HS-5 (cell line): Measurements from ENCODE around the gene PMEPA1.

Experiments
- DNase-seq: peaks from one replicate; pipeline ENCODE4 v3.0.0-alpha.2; 2012; ENCODE audit warnings: low read depth

Gene PMEPA1

DNA sequence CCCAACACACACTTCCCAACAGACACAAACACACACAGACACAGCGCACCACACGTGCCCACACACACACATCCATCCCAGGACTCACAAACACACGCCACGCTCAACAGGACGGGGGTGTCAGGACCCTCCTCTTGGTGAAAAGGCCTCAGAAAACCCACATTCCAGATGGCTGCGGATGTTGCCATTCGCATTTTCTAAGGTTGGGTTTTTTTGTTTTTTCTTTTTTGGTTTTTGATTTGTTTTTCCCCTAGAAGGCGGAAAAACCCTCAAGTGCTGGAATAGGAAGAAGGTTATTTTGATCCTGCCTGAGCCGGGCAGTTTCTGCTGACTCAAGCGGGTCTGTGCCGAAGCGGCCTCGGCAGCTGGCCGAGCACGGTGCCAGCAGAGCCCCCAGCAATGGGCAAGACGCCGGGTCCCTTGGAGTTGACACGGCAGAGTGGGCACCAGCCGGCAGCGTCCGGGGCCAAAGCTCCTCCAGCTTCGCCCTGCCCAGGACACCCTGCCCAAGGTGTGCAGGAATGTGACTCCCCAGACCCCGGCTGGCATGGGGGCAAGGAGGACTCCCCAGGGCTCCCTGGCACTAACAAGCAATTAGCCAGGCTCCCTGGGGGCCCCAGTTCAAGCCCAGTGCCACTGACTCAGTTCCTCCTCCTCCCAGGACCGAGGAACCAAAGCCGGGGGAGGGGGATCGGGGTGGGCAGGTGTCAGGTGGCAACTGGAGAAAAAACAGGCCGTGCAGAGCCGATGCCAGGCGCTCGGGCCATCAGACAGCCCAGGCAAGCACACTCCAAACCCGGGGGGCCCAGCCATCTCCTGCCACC is 48.7 kb downstream of the PMEPA1 start:
- DNase-seq, result no peak

DNA sequence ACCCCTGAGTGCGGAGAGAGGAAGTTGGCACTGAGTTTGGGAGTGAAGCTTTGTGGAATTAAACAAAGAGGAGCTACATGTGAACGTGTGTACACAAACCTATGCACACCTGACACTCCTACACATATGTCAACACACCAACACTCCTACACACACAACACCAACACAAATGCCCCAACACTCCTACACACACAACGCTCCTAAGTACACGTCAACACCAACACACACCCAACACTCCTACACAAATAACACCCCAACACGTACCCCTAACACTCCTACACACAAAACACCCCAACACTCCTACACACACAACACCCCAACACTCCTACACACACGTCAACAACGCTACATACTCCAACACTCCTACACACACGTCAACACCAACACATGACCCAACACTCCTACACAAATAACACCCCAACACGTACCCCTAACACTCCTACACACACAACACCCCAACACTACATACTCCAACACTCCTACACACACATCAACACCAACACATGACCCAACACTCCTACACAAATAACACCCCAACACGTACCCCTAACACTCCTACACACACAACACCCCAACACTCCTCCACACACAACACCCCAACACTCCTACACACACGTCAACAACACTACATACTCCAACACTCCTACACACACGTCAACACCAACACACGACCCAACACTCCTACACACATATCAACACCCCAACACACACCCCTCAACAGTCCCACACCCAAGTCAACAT is 49.5 kb downstream of the PMEPA1 start:
- no peak for DNase-seq

DNA sequence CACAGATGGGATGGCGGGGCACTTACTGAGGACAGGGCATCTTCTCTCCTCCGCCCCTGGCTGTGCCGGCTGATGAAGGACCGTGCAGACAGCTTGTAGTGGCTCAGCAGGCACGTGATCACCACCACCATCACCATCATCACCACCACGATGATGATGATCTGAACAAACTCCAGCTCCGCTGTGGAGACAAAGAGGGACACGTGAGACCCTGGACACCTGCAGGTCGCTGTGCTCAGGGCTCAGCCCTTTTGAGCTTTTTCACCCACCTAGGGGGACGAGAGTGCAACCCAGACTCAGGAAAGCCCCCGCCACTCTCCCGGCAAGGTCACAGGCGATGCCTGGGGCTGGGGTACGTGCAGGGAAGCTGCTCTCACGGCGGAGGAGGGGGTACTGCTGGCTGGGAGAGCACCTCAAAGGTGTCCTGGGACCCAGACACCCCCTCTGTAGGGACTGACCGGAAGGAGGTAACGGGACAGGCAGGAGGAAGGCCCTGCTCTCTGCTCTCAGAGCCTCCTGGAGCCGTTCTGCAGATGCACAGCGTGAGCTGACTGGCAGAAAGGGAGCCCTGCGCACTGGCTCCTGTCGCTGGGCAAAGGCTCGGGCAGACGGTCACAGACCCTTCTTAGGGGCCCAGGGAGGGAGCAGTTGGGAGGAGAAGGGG is 50.2 kb downstream of the PMEPA1 start:
- no peak for DNase-seq

DNA sequence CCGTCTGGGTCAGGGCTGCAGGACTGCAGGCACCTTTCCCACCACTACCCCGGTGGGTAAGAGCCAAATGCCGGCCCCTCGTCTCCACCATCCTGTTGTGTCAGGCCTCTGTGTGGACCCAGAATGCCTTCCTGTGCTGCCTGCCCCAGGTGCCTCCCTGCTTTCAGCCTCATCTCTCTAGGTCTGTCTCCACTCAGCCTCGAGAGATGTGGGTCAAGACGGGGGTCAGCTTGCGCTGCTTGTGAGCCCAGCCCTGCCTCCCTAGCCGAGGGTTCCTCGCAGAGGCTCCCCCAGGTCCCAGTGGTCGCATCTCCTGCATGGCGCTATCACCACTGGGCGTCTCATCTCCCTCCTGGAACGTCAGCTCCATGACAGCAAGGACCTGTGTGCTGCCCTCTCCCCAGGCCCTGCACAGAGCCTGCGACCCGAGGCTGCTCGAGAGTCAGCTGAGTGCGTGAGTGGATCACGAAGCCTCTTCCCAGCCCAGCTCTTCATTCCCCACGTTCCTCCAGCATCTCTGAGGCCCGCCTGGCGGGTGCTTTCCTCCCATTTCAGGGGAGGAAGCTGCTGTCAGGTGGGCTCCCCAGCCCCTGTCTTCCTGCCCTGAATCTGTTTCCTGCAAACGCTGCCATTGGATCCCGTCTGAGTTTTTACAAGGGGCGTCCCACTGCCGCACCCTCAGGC is 50.8 kb downstream of the PMEPA1 start:
- DNase-seq, result no peak

DNA sequence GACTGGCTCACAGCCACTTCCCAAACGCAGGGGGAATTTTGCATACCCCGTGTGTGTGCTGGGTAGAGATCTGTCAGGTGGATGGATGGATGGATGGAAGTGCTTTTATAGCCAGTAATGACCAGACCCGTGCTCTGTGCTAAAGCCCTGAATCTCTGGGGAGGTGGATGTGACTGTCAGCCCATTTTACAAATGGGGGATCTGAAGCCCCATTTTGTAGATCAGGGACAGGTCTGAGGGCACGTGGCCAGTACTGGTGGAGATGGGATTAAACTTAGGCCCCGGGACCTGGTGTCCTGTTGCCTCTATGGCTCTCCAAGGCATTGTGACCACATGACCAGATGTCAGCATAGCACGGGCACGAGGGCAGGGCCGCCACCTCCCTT is 51.4 kb downstream of the PMEPA1 start:
- DNase-seq, result no peak

DNA sequence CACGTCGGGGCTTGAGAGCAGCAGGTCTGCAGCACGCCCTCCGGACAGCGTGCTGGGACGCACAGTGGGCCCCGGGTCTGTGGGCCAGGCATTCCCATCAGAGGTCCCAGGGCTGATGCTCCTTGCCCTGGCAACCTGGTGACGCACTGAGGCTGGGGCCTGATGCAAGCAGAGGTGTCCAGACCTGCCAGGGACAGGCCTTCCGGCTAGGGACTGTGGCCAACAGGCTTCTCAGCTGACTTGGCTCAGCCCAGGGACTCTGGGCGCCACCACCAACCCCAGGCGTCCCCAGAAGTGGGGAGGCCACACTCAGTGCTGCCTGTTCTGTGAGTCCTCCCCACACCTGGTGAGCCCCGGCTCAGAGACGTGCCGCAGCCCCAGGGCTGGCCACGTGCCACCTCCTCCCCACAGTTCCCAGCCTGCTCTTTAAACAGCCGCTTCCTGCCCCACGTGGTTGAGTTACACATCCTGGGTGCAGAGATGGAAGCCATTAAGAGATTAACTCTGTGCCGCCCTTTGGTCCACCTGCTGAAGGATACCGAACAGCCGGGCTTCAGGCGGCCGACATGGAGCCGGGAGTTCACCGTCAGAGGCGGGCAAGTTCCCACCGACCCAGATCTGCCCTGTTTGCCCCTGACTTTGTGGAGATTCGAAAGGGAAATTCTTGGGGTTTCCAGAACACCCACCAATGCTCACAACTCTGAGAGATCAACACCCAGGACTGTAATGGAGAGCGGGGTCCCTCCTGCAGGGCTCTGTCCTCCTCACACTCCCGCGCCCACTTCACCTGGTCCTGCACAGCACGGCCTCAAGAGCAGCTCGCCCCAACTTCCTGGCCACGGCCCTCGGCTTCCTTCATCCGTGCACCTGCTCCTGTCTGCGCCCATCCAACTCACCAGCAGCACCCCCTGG is 52.0 kb downstream of the PMEPA1 start:
- DNase-seq, result no peak

DNA sequence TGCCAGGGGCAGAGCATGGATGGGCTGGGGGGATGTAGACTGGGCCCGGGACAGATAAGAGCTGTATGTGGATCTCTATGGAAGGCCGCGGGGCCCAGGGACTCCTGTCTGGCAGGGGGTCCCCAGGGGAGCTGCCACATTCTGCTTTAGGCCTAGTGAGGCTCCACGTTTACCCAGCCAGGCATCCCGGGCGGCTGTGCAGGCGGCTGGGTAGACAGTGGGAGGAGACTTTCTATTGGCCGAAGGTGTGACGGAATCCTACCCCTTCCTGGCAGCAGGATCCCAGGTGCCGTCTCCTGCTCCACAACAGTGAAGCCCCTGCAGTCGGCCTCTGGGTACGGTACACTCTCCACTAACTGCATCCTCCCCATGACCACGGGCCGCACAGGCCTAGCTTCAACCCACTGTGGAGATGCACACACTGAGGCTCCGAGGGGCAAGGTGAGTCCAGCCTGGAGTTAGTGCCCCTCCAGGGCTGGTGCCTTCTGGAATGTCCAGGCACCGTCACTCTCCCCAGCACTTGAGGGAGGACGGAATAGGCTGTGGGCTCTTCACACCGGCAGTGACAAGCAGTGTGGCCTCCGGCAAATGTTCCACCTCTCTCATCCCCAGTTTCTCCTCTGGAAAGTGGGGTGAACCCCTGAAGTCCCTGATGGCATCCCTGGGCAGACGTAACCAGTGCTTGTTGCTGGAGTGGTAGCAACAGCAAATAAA is 52.8 kb downstream of the PMEPA1 start:
- no peak for DNase-seq

DNA sequence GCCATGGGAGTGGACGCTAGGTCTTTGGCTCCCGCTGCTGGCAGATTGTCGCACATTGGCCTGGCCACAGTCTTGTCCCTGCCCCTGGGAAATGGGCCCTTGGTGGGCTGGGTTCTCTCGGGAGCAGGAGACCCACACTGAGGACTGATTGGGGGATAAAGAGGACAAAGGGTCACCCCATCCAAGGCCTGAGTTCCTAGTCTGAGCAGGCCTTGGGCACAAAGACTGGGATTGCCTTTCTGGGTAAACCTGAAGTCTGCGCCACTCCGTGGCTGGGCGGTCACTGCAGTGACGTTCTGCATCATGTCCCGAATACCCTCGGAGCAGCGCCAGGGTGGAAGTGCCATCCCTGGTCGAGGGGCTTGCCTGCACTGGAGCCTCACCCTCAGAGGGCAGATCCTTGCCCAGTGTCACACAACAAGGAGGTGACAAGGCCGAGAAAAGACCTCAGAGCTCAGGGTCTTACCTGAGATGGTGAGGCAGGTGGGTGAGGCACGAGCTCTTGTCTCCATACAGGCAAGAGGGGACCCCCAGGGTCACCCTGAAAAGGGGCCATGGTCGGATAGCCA is 53.5 kb downstream of the PMEPA1 start:
- DNase-seq, result no peak

DNA sequence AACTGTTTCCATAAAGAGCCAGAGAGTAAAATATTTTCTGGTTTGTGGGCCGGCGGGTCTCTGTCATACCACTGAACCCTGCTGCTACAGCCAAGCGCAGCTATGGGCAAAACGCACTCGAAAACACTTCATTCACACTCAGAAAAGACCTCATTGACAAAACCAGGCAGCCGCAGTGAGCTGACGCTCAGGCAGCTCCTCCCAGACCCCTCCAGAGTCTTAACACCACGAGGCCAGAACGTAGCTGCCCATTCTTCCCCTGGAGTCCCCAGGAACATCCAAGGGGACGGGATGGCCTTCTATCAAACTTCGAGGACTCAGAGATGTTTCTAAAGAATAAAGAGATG is 54.0 kb downstream of the PMEPA1 start:
- no peak for DNase-seq

DNA sequence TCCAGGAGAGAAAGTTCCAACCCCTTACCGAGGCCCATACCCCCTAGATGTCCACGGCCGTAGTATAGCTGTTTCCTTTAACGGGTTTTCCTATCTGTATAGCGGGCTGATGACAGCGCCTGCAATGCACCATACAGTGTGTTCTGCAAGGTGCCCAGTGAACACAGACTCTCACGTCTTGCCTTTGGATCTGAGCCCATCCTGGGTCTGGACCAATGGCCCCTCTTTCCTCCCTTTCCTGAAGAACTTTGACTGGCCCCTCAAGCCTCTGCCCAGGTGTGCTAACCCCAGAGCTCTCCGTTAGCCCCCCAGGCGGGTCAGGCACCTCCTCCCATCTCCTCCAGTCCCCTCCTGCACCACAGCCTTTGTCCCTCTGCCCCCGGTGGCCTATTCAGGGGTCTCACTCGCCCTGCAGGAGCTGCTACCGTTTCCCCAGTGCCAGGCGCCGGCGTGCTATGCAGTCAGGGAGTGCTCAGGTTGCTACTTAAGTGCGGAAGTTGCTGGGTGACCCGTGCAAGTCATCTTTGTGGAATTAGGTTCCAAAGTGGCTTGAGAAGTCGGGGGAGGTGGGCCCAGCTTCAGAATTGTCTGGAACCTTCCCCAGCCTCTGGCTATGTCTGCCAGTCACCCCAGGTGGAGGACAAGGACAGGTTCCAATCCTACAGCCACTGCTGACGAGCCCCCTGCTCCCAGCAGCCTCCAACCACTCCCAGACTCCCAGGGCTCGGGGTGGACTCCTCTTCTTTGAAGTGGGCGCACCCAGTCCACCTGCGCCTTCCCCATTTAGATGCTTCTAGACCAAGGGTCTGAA is 54.6 kb downstream of the PMEPA1 start:
- no peak for DNase-seq

DNA sequence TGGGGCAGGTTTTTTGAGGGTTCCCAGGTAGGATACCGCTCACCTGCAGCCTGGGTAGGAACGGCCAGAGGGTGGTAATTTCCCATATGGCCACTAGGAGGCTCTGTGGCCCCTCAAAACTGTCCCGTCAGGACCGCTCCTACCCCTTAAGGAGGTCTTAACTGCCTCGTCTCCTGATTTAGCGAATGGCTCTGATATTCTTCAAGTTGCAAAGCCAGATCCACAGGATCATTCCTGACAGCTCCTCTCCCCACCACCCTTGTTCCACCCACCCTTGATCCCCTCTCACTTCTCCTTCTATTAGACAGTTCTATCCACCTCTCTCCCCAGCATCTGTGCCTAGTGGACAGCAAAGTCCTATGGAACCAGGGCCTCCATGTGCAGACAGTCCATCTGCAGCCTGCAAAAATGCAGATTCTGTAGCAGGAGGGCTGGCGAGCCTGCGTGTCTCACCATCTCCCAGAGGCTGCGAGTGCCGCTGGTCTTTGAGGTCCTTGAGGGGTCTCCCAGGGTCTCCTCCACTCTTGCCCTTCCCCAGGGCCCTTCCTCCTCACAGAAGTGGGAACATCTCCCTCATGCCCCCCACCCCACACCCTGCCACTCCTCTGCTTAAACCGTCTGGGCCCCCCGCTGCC is 55.3 kb downstream of the PMEPA1 start:
- DNase-seq, result no peak

DNA sequence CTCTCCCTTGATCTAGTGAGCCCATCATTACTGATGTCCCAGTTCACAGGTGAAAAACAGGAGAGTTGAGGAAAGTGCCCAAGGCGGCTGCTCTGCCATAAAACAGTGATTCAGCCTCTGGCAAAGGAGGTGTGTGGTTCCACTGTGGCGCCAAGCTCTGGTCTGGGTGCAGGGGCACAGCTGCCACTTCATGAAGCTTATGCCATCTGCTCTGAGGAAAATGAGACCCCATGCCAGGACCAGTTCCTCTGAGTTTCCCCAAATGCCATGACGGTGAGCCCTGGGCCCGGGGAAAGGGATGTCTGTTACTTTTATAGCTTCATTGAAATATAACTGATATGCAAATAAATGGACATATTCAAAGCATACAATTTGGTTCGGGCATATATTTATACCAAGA is 55.9 kb downstream of the PMEPA1 start:
- no peak for DNase-seq

DNA sequence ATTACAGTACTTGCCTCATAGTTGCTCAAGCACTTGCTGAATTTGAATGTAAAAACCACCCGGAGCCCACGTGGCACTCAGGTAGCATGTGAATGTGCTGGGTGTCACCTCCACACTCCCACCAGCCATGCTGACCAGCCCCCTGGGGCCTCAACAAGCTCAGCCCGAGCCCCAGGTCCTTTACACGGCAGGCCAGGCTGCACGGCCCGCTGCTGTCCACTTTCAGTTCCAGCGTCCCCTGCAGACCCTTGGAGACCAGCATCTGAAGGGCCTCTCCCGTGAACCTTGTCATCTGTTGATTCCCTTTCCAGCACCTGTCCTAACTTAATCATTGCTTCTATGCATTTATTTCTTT is 56.3 kb downstream of the PMEPA1 start:
- DNase-seq, result no peak

DNA sequence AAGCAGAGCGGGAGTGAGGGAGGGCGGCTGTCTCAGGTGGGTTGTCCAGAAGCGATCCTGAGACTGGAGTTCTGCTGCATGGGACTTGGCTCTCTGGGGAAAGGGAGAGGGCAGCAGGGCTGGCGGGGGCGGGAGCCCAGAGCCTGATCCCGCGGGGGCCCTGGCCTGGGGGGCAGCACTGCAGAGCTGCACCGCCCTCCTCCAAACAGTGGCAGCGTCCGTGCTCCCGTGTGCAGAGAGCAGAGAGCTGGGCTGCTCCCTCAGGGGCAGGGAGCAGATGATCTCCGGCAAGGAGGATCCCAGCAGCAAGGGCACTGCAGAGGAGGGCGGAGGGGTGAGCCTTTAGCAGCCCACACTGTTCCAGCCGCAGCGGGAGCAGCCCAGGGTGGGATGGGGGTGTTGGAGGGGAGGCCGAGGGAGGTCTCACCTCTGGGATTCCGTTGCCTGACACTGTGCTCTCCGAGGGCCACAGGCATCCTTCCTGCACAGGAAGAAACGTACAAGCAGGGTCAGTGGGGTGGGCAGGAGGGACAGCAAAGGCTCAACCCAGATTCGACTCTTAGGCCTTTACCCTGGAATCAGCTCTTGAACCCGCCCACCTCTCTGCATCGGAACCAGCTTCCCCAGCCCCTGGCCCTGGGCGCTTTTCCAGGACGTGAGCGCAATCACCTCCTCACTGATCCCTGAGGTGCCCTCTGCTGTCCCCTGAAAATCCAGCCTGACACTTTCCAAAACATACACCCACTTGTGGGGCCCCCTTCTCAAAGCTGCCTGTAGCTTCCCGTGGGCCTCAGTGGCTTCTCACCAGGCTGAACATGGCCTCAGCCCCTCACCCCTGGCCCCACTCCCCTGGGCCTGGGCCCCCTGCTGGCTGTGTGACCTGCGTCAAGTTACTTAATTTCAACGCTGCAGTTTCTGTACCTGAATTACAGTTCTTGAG is 56.9 kb downstream of the PMEPA1 start:
- DNase-seq, result no peak

DNA sequence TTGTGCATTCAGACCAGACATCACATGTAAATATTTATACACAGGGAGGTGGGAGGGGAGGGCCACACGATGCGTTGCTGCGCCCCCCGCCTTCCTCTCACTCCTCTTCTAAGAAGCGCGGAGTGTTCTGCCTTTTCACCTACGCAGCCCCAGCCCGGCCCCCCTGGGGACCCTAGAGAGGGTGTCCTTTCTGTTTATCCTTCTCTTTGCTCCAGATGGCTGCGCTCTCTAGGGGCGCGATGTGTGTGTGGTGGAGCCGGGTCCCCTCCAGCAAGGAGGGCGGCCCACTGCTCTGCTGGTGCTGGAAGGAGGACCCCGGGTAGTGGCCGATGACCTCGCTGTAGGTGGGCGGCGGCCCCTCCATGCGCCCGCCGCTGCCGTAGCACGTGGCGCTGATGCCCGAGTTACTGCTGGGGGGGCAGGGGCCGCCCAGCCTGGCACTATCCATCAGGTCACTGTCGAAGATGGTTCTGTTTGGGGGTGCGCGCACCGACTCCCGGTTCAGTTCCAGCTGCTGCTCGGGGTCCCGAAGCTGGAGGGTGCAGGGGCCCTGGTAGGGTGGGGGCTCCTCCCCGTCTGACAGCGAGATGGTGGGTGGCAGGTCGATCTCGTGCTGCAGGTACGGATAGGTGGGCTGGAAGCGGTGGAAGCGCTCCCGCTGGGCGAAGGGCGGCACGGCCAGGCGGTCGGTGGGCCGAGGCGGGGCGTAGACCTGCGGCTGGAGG is 57.8 kb downstream of the PMEPA1 start:
- no peak for DNase-seq

DNA sequence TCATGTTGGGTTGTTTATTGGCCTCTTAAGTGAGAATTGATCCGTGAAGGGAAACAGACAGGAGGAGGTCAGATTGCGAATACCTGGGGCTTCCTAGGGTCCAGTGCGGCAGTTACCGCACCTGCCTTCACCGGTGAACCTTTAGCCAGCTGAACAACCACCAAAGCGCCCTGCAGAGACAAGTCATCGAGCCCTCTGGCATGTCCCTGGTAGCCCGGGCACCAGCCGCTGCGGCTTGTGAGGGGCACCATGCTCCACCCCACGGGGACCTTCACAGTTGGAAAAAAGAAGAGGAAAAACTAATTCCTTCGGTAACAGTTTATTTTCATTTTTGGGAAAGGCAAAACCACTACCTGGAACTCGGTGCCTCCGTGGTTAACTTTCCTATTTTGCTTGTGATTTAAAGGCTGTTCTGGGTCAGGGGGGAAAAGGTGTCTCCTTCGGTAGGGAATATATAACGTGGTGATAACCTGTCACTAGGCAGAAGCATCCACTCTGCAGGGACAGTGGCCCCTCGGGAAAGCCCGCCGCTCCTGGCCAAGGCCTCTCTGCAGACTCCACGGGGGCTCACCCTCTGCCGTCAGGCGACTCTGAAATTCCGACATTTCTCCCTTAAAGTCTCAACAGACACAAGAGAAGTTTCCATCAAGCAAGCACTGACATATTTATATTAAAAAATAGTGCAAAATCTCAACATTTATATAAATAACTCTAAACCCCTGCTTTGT is 58.9 kb downstream of the PMEPA1 start:
- DNase-seq, result no peak

DNA sequence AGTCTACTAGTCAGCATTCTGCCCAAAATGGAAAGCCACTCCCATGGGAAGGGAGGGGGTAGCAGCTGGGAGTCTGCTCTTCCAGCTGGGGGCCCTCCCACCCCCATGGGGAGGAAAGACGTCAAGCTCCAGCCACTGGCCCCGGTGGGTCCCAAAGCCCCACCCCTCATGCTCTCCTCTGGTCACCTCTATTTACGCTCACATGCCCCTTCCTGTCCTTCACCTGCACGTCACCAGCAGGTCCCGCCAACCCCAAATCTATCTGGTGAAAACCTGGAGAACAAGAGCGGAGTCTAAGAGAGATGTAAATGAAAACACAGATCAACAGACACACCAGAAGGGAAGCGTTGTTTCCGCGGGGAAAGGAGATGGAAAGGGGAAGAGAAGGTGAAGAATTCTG is 59.5 kb downstream of the PMEPA1 start:
- no peak for DNase-seq
